Measurements from ENCODE around the gene CCDC146.
"Not testable (repeated sequence)": the region's sequence is repeated elsewhere in the genome, so short reads cannot be mapped to it uniquely, and the experiment has no call there.

CCDC146 gene

GRCh38 chr7:77131781-77132180 lies 9.4 kb downstream of the CCDC146 start:
- intact Hi-C loops (cut with DNase I); DNase-seq: not testable (repeated sequence)

DNA sequence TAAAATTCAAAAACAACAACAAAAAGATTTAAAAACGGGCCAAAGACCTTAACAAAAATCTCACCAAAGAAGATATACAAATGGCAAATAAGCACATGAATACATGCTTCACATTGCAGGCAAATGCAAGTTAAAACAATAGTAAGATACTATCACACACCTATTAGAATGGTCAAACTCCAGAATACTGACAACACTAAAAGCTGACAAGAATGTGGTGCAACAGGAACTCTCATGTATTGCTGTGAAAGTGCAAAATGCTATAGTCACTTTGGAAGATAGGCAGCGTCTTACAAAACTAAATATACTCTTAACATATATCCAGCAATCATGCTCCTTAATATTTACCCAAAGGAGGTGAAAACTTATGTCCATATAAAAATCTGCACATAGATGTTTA lies 16.3 kb downstream of the CCDC146 start:
- intact Hi-C loops (cut with DNase I); DNase-seq: not testable (repeated sequence)

- DNase-seq; intact Hi-C loops (cut with DNase I): not testable (repeated sequence)
Measured at GRCh38 chr7:77140291-77140690, 17.9 kb downstream of the CCDC146 start.

DNA sequence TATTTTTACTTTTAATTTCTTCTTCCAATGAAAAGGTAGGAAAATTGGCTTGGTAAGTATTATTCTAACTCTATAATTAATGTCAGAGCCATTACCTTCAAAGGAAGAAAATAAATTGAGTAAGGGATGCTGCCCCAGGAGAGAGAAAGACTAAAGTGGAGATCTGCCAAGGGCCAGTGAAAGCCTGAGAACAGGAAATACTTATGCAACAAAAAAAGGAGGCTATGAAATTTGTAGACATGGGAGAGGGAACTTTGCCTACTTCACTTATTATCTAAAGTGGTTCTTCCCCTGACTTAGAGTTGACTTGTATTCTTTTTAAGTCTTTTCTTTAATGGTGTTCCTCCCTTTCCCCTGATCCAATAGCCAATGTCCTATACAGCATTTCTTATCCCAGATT lies 29.8 kb downstream of the CCDC146 start:
- intact Hi-C loops (cut with DNase I); DNase-seq: not testable (repeated sequence)

DNA sequence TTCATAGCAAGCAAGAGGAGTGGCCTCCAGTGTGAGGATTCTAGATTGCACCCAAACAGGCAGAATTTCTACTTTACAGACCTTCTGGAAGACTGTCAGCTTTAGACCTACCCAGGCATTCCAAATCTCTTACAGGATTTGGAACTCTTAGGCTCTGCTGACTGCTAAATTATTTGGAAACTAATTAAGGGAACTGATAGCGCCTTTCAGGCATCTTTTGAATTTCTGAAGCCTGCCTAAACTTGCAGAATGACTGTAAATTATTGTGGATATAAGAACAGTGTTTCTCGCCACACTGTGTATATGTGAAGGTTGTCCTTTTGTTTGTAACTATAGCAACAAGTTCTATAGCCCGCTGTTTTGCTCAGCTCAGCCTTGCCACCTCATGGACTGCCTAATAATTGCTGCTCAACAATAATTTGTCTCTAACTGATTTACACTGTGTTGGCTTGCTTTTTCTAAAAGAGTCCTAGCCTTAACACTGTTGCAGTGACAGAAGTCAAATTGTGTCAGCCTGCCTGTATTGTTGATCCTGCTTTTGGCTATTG lies 32.6 kb downstream of the CCDC146 start:
- intact Hi-C loops (cut with DNase I): not testable (repeated sequence)

GRCh38 chr7:77155601-77156377 lies 33.4 kb downstream of the CCDC146 start:
- intact Hi-C loops (cut with DNase I); DNase-seq: not testable (repeated sequence)

More for the DNA sequence above, 32.6 kb downstream of the CCDC146 start:
- not testable (repeated sequence) for DNase-seq

DNA sequence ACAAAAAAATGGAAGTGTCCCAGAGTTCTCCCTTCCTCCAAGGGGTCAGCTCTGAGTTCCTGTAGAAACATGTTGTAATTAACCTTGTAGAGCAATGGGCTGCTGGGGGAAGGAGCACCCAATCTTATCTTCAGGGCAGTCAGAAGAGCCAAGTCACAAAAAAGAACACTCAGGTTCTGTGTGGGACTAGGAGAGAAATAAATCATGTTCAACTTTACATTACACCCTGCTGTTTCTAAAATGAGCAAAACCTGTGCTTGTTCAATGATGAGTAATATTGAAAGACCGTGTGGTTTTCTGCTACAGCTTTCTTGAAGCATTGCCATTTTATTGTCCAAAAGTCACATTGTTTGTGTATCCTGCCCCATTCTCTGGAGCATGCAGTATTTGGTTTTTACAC lies 34.6 kb downstream of the CCDC146 start:
- intact Hi-C loops (cut with DNase I); DNase-seq: not testable (repeated sequence)

GRCh38 chr7:77157446-77157845 lies 35.0 kb downstream of the CCDC146 start:
- intact Hi-C loops (cut with DNase I): no loop called here
- no peak for DNase-seq

- DNase-seq; intact Hi-C loops (cut with DNase I): not testable (repeated sequence)
Measured at GRCh38 chr7:77171073-77171472, 48.7 kb downstream of the CCDC146 start.

DNA sequence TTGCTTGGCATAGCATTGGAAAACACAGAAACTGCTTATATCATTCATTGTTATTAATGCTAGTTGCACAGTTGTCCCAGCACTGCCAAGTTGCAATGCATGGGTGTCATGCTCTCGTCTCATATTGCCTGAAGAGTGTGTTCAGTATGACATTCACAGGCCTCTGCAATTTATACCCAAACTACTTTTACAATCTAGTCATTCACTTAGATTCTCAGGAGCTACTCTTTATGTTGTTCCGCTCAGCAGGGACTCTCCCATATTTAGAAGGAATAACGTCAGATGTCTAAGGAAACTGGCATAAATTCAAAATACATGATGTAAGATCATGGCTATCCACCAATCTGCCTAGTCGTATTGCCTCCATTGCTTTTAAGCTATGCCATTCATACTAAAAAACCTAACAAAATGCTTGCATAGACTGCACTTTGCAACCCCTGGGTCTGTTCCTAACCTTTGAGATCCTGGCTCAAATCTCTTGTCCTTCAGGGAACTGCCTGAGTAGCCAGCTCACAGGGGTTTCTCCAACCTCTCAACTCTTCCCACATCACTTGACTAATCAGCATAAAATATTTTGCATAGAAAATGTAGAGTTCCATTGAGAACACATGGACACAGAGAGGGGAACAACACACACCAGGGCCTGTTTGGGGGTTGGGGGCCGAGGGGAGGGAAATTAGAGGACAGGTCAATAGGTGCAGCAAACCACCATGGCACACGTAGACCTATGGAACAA lies 50.2 kb downstream of the CCDC146 start:
- intact Hi-C loops (cut with DNase I); DNase-seq: not testable (repeated sequence)

DNA sequence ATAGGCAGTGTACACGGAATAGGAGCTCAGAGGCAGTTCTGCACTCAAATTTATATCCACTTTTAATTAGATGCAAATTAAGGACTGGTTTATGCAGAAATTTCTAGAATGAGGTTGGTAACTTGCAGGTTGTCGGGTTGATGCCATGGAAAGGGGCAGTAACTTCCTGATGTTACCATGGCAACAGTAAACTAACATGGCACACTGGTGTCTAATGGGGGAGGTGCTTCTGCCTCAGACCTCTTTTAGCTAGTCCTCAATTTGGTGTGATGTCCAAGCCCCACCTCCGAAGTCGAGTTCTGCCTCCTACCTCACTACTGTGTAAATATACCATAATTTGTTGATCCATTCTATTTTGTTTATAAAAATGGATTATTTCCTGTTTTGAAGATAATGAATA lies 52.0 kb downstream of the CCDC146 start:
- DNase-seq: not testable (repeated sequence)

DNA sequence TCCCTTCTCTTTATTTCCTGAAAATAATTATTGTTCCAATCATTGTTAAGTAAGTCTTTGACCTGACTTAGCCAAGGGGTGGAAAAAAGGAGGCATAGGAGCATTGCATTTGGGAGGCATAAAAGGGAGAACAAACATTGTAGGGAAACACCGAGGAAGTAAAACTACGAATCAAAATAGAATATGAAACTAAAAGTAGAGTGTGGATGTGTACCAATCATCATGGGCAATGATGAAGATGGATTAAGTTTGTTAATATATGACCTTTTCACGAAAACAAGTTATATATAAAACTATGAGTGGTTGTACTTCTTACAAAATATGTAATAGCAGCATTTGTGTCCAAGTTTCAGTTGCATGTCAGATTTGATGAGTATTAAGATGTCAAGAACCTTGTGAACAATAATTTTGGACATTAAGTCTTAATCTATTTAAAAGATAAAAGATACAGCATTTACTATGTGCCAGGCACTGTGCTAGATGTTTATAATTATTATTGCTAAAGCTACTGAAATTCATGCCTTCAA lies 52.9 kb downstream of the CCDC146 start:
- intact Hi-C loops (cut with DNase I); DNase-seq: not testable (repeated sequence)

More for the DNA sequence above, 52.0 kb downstream of the CCDC146 start:
- intact Hi-C loops (cut with DNase I): not testable (repeated sequence)

DNA sequence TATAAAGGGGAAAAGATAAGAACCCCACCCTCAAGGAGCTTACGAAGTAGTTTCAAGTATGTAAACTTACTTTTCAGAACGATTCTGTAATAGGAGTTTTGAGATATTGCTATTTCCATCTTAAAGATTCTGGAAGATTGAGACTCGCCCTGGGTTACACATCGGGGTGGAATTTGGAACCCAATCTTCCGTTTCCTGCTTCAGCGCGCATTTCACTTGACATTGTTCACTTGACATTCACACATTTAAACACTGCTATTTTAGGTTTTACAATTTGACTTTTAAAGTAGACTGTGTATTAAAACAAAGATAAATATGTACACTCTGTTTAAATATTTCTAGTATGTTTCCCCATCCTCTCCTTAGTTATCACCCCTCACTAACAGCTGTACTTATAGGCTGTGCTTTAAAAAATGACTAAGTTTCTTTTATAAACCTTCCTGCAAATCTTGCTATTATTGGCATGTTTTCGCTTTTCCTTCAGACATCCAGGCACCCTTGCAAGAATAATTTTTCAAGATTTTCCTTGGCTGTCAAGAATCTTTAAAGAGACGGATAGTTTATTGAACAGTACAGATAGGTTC lies 55.0 kb downstream of the CCDC146 start:
- DNase-seq; intact Hi-C loops (cut with DNase I): not testable (repeated sequence)

- DNase-seq; intact Hi-C loops (cut with DNase I): not testable (repeated sequence)
Measured at GRCh38 chr7:77178024-77178423, 55.6 kb downstream of the CCDC146 start.

GRCh38 chr7:77181015-77181595 lies 58.7 kb downstream of the CCDC146 start:
- DNase-seq: no peak
- intact Hi-C loops (cut with DNase I): no loop called here

DNA sequence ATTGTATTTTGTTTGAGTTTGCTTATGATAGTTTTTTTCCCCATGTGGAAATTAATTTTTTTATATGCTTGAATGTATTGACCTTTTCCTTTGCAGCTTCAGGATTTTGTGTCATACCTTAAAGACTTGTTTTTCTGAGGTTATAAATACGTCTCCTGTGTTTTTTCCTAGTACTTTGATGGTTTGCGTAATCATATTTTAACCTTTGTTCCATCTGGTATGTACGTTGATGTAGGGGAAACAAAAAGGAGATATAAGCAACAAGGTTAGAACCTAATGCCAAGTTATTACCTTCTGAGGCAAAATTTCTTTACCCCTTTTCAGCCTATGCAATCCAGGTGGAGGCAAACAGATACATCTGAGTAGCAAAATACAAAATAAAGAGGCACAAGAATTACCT lies 59.3 kb downstream of the CCDC146 start:
- intact Hi-C loops (cut with DNase I): no loop called here
- DNase-seq: no peak

DNA sequence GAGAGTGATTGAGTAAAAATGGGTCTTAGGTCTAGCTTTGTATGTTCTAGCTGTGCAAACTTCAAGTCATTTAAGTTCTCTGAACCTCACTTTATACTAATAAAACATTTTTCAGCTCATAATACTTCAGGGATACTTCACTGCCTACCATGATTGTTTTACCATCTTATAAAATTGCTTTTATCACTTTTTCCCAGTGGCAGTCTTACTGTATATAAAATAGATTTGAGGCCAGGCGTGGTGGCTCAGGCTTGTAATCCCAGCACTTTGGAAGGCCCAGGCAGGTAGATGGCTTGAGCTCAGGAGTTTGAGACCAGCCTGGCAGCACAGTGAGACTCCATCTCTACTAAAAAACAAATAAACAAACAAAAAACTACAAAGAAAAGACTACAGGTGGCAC lies 59.8 kb downstream of the CCDC146 start:
- intact Hi-C loops (cut with DNase I): no loop called here
- no peak for DNase-seq

DNA sequence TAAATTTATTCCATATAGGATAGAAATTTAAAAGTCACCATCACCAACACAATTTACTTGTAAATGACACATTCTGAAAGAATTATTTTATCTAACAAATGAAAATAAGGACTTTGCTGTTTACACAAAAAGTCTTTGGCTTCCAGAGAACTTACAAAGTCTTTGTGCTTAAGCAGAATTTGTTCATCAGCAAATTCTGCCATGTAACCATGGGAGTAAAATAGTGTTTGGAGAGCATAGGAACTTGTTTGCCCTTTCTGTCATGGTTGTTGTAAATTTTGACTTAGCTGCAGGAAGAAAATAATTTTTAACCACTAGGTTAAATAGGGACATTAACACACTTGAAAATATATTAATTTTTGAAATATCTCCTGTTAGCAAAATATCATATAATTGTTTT lies 62.0 kb downstream of the CCDC146 start:
- no peak for DNase-seq
- intact Hi-C loops (cut with DNase I): no loop called here

GRCh38 chr7:77184990-77185389 lies 62.6 kb downstream of the CCDC146 start:
- intact Hi-C loops (cut with DNase I): no loop called here
- no peak for DNase-seq

- no peak for DNase-seq
- intact Hi-C loops (cut with DNase I): no loop called here
Measured at GRCh38 chr7:77185866-77186265, 63.5 kb downstream of the CCDC146 start.
